Choroid plexus epithelial cell (primary cell): ENCODE results near the gene NKAIN4.

Source experiments
- DNase-seq: peaks from one replicate; pipeline ENCODE4 v3.0.0-alpha.2; 2010; ENCODE audit warnings: low read depth
- H3K4me3 ChIP-seq: 2 replicates; pipeline ENCODE4 v1.5.1; 2011; ENCODE audit warnings: low read depth, mild to moderate bottlenecking, control low read depth, low read length, moderate library complexity
- TF ChIP-seq, protein P1 (sequence below): conservative IDR thresholded peaks from 2 replicates; pipeline ENCODE4 v1.5.1; 2011; ENCODE audit warnings: low read depth, mild to moderate bottlenecking, control low read depth, inconsistent platforms, low read length, moderate library complexity

NKAIN4 gene

DNA sequence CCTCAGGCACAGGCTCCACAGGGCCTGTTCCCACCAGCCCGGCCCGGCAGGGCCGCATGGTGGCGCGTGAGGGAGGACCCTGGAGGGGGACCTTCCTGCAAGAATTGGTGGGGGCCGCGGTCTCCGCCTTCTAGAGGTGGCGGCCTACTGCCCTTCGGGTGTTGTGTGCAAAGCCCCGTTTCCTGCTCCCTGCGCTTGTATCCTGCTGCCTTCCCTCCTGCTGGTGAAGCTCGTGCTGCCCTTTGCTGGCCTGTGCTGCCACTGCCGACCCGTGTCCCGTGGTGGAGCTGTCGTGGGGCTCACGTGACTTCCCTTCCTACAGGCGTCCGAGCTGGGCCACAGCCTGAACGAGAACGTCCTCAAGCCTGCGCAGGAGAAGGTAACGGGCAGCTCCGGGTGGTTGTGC is 30.3 kb upstream of the NKAIN4 start:
- TF ChIP-seq, protein P1, sequence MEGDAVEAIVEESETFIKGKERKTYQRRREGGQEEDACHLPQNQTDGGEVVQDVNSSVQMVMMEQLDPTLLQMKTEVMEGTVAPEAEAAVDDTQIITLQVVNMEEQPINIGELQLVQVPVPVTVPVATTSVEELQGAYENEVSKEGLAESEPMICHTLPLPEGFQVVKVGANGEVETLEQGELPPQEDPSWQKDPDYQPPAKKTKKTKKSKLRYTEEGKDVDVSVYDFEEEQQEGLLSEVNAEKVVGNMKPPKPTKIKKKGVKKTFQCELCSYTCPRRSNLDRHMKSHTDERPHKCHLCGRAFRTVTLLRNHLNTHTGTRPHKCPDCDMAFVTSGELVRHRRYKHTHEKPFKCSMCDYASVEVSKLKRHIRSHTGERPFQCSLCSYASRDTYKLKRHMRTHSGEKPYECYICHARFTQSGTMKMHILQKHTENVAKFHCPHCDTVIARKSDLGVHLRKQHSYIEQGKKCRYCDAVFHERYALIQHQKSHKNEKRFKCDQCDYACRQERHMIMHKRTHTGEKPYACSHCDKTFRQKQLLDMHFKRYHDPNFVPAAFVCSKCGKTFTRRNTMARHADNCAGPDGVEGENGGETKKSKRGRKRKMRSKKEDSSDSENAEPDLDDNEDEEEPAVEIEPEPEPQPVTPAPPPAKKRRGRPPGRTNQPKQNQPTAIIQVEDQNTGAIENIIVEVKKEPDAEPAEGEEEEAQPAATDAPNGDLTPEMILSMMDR = no peak

DNA sequence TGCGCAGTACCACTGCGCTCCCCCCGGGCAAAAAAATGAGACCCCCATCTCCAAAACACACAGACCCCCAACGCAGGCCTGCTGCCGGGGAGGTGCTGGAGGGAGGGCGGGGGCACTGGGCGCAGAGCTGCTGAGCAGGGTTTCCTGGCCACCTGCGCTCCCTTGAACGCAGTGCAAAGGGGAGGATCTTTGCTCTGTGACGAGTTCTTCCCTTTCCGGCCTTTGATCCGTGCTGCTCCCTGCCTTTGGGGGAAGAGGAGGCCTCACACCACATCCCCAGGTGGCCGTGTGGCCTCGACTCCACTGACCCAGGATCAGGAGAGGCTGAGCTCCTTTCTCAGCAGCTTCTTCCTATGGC is 29.8 kb upstream of the NKAIN4 start:
- DNase-seq = no peak
- TF ChIP-seq, protein P1 = no peak
- no peak overlapping the region for H3K4me3 ChIP-seq

More for the DNA sequence above, 30.3 kb upstream of the NKAIN4 start:
- H3K4me3 ChIP-seq = no peak overlapping the region
- no peak for DNase-seq

DNA sequence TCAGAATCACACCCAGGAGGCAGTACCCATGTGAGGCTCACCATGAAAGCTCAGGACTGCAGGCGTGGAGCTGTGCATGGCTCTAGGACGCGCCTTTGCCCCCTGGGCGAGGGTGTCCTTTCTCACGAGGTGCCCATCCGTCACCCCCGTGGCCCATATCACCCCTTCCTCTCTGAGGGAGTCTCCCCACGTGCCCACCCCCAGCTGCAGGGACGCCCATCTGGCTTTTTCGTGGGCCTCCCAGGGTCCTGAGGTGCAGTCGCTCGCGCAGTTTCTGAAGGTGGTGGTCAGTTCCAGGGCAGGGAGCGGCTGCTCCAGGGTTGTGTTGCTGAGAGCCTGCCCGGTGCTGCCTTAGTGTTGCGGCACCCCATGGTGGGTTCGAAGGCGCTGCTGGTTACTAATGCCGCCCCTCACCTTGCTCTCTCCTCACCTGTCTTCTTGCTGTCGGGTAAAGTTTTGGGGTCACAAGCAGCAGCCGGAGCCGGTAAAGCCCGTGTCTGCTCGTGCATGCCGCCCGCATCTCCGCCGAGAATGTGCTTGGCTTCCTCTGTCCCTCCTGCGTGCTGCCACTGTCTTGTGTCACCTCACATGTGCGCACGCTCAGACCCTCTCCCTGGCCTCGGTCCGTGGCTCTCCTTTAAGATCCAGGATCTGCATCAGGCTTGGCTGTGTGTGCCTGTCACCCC is 29.3 kb upstream of the NKAIN4 start:
- no peak for DNase-seq
- TF ChIP-seq, protein P1 = no peak
- H3K4me3 ChIP-seq = no peak overlapping the region

DNA sequence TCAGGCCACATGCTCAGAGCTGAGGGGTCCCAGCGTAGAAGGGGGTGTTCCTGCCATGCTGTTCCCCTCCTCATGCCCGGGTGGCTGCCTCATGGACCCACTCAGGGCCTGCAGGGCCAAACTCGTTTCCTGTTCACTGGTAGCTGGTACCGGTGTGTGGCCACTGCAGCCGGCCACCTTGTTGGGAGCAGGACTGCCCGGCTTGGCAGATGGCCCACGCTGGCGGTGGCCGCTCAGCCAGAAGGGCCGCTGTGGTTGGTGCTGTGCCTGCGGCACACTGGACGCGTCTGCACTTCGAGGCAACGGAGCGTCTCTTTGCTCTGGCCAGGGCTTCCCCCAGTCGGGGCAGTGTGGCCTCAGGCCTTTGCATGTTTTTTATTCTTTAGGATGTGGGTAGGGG is 28.7 kb upstream of the NKAIN4 start:
- no peak overlapping the region for H3K4me3 ChIP-seq
- DNase-seq = no peak
- TF ChIP-seq, protein P1 = no peak

DNA sequence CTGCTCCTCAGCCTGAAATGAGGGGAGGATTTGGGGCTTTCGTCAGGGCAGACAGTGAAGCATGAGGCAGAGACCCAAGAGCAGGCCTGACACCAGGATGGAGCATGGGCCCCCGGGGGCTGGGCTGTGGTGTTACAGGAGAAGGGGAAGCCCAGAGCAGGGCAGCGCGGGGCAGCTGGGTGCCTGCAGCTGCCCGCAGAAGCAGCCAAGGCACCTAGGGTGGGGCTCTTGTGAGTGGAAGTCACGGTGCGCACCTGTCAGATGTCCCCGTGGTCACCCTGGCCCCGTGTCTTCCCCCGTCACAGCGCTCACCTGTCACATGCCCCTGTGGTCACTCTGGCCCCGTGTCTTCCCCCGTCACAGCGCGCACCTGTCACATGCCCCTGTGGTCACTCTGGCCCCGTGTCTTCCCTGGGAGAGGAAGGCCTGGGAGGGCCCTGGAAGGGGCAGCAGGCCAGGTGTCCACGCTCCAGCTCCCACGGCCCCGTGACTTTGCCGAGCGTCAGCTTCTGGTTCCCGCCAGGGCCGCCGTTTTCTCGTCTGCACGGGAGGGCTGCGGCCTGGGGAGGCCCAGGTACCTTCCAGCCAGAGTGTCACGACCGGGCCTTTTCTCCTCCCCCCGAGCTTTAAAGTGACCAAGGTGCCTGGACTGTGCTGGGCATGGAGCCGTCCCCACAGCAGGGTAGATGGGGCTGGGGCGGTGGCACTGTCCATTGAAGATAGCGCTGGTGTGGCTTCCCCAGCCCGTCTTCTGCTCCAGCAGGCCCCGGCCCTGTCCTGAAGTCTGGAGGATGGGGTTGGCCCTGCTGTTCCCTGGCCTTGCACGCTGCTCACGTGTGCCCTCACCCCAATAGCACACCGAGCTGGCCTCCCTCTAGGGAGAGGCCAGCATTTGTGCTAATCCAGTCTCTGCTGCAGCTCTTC is 27.7 kb upstream of the NKAIN4 start:
- TF ChIP-seq, protein P1 = no peak
- H3K4me3 ChIP-seq = no peak overlapping the region
- no peak for DNase-seq

DNA sequence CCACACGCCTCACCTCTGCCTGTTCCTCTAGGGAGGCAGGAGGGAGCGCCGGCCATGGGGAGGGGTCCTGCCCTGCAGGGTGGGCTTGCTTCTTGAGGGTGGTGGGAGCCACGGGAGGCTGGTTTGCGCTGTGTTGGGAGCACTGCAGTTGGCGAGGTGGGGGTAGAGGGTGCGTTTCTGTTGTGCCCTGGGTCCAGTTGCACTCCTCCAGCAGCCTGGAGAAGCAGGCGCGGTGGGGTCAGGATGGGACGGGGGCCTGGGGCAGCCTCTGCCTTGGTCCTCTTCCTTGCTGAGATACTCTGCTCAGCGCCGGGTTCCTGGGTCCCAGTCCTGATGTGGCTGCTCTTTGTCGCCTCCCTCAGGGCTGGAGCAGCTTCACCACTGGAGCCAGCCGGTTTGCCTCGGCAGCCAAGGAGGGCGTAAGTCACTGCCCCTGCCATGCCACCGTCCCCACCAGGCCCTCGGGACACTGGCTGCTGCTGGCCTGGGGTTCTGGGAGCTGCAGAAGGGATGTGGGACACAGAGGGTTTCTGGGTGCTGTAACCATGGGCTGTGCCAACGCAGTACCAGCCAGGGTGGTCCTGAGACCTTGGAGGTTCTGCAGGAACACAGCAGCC is 26.8 kb upstream of the NKAIN4 start:
- no peak for DNase-seq
- TF ChIP-seq, protein P1 = peak; percentile 57
- H3K4me3 ChIP-seq = no peak overlapping the region
